ENCODE measurements around the gene ACAP2.
"Not testable (repeated sequence)": the region's sequence is repeated elsewhere in the genome, so short reads cannot be mapped to it uniquely, and the experiment has no call there.

ACAP2 gene

GRCh38 chr3:195236076-195236798, 206.6 kb downstream of the ACAP2 start:
- Mint-ChIP-seq H3K4me1 (ENCODE audit: low read depth) (peaks cover 2% of the 10 kb centered on the region), H3K36me3 (ENCODE audit: low read depth) (peaks cover 8% of the 10 kb centered on the region), H3K27me3 (ENCODE audit: low read depth) (peaks cover 8% of the 10 kb centered on the region), H3K27ac (no peak overlapping the region), H3K9me3 (peaks cover 24% of the 10 kb centered on the region), H3K4me3 (no peak overlapping the region)

GRCh38 chr3:195230244-195230643, 212.6 kb downstream of the ACAP2 start:
- Mint-ChIP-seq H3K4me3 (no peak overlapping the region), H3K27ac (no peak overlapping the region), H3K4me1 (ENCODE audit: low read depth) (no peaks in the 10 kb centered on the region), H3K36me3 (ENCODE audit: low read depth) (no peaks in the 10 kb centered on the region), H3K9me3 (peaks cover 5% of the 10 kb centered on the region), H3K27me3 (ENCODE audit: low read depth) (peaks cover 12% of the 10 kb centered on the region)

DNA sequence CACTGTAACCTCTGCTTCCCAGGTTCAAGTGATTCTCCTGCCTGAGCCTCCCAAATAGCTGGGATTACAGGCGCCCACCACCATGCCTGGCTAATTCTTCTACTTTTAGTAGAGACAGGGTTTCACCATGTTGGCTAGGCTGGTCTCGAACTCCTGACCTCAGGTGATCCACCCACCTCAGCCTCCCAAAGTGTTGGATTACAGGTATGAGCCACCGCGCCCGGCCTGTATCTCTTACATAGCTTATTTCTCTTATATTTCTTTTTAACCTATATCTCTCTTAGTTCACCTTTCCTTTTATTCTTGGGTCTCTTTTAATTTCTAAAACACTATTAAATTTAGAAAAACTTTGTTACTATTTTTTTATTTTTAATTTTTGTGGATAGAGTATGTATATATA, 213.9 kb downstream of the ACAP2 start:
- not testable (repeated sequence) for H3K27ac Mint-ChIP-seq; H3K4me1 Mint-ChIP-seq (ENCODE audit: low read depth); H3K36me3 Mint-ChIP-seq (ENCODE audit: low read depth); H3K4me3 Mint-ChIP-seq; H3K9me3 Mint-ChIP-seq
- H3K27me3 Mint-ChIP-seq (ENCODE audit: low read depth), result peaks cover 12% of the 10 kb centered on the region

GRCh38 chr3:195227871-195228270, 214.9 kb downstream of the ACAP2 start:
- Mint-ChIP-seq H3K4me1 (ENCODE audit: low read depth) (no peaks in the 10 kb centered on the region), H3K9me3 (no peaks in the 10 kb centered on the region), H3K27me3 (ENCODE audit: low read depth) (peaks cover 12% of the 10 kb centered on the region), H3K4me3 (no peak overlapping the region), H3K36me3 (ENCODE audit: low read depth) (no peaks in the 10 kb centered on the region), H3K27ac (no peak overlapping the region)

GRCh38 chr3:195226900-195227447, 215.8 kb downstream of the ACAP2 start:
- no peak overlapping the region for H3K4me3 Mint-ChIP-seq
- no peaks in the 10 kb centered on the region for H3K4me1 Mint-ChIP-seq (ENCODE audit: low read depth)
- H3K36me3 Mint-ChIP-seq (ENCODE audit: low read depth), result no peaks in the 10 kb centered on the region
- H3K27me3 Mint-ChIP-seq (ENCODE audit: low read depth), result peaks cover 7% of the 10 kb centered on the region
- H3K9me3 Mint-ChIP-seq, result no peaks in the 10 kb centered on the region
- H3K27ac Mint-ChIP-seq, result no peak overlapping the region

DNA sequence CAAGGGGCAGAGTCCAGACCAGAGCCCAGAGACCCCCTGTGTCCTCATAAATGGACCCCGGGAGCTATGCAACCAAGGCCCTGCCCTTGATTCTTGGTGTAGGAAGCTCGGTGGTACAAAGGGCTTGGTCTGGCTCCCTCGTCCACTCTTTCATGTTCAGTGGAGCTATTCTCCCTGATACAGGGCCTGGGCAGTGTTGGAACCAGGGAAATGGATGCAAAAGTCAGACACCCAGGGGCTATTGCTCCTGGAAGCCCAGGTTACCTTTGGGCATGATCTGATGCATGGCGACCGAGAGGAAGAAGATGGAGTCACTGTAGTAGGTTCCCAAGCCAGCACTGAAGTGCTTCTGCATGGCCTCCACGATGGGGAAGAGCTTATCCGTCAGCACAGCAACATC, 216.4 kb downstream of the ACAP2 start:
- Mint-ChIP-seq H3K27ac (no peak overlapping the region), H3K4me3 (no peak overlapping the region), H3K4me1 (ENCODE audit: low read depth) (no peaks in the 10 kb centered on the region), H3K36me3 (ENCODE audit: low read depth) (no peaks in the 10 kb centered on the region), H3K27me3 (ENCODE audit: low read depth) (peaks cover 5% of the 10 kb centered on the region), H3K9me3 (no peaks in the 10 kb centered on the region)

- Mint-ChIP-seq H3K9me3 (no peaks in the 10 kb centered on the region), H3K4me3 (no peak overlapping the region), H3K27me3 (ENCODE audit: low read depth) (no peaks in the 10 kb centered on the region), H3K27ac (no peak overlapping the region), H3K4me1 (ENCODE audit: low read depth) (no peaks in the 10 kb centered on the region), H3K36me3 (ENCODE audit: low read depth) (no peaks in the 10 kb centered on the region)
Measured at GRCh38 chr3:195224980-195225580, 217.7 kb downstream of the ACAP2 start.

Measured in T-helper 1 cell treated with Interleukin-12 subunit alpha and Interleukin-12 subunit beta and Interleukin-4 antibody, amounts not matched to agents 30 μg/mL and 1 μg/mL, for 36 hours (primary cell).